GM19351 (cell line): Measurements from ENCODE around the gene C11orf97.
A peak's percentile ranks its signal among the peaks of the same experiment; 100 is the strongest.
"Not testable (repeated sequence)": the region's sequence is repeated elsewhere in the genome, so short reads cannot be mapped to it uniquely, and the experiment has no call there.

Source experiments
- ATAC-seq: cut with Tn5 transposase; IDR thresholded peaks from one replicate; pipeline ENCODE4 v1.9.1; 2021; ENCODE audit warnings: mild to moderate bottlenecking, moderate library complexity; ENCODE audit not compliant: unreplicated experiment

The C11orf97 gene, protein sequence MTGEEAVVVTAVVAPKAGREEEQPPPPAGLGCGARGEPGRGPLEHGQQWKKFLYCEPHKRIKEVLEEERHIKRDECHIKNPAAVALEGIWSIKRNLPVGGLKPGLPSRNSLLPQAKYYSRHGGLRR

DNA sequence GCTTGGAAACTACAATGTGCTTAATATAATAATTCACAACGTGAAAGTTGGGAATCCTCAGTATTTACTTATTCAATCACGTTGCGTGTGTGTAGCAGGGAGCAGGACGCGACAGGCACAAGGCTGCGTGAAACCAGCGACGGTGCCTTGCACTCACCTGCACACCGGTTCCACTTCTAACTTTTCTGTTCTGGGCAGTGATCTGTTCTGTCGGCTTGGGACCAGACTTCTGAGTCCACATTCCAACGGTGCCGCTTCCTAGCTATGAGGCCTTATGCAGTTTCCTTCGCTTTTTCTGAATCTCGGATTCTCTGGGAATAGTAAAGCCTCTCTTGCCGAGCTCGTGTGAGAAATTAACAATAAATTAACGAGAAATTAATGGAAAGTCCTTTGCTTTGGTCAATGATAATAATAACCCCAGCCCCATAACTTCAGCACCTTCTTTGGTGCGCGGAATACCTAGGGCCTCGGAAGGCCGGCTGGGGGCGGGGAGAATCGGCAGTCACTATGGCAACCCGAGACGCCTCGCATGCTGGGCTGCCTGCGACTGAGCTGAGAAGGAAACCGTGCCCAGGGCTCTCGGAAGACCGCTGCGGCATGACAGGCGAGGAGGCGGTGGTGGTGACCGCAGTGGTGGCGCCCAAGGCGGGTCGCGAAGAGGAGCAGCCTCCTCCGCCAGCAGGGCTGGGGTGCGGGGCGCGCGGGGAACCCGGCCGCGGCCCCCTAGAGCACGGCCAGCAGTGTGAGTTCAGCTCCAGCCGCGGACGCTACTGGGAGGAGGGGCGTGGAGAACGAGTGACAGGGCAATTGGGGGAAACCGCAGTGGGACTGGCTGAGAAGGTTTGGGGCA is at the start of gene C11orf97:
TSS of gene C11orf97 (plus strand) at position 530 of the 850 bp plus-strand sequence. CDS start at position 598, 68 bp downstream.
- peak; percentile 85 for ATAC-seq

DNA sequence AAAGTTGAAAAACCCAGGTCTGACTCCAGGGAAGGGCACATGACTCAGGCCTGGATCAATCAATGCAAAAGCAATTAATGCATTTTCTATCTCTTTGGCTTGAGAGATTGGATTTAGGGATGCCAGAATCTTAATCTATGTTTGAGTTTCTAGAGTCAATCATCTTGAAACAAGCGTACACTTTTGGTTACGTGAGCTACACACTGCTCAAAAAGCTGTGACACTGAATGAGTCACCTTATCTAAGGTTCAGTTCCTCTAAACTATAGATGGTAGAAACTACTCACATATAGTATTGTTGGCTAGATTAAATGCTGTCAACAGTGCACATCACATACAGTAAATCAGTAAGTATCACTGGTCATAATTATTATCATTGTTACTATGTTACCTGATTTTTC is 42.8 kb upstream of the C11orf97 start:
- peak; percentile 85 for ATAC-seq

DNA sequence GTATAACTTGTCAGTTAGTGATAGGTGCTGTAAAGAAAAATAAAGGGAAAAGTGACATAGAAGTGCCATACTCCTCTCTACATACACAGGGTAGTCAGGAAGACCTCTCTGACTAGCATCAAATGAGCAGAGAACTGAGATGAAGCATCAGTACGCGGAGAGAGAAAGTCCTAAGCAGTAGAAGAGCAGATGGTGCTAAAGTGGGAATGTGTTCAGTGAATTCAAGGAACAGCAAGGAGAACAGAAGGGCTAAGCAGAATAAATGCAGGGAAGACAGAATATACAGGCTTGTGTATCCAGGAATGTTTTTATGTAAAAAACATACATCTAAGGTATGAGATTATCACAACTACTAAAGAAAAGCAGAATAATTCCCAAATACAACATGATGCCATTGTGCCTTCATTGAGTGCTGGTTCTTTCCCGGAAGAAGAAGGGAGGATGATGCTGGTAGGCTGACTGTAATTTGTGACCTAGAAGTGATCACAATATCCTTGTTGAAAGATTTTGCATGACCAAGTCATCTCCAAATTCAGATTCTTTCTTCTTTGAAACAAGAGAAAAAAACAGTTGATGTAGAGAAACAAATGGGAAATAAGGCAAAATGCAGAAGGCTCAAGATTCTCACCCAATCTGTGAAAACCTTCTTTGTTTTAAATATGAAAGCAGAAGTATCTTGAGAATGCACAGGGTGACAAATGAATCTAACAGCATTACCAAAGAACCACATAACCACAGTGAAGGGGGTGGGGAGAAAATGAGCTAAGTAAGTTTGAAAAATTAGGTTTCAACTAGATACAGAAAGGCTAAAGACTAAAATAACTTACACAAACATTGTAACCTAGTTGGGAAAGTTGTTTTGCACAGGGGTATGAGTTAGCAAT is 39.1 kb upstream of the C11orf97 start:
- ATAC-seq, result peak; percentile 84

DNA sequence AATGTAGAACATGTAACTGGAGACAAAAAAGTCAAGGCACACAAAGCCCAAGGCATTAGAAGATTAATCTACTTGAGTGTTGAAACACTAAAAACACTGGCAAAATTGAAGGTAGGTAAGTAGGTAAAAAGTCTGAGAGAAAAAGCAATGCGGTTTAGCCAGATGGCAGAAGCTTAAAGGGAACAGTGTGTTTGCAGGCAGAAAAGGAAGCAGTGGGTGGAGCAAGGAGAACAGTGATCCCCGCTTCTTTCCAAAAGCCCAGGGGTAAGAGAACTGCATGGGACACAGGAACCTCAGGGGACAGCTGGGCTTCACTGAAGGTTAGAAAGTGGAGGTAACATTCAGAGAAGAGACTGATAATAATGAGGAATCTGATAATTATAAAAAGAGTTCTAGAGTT is 34.6 kb upstream of the C11orf97 start:
- ATAC-seq, result no peak

DNA sequence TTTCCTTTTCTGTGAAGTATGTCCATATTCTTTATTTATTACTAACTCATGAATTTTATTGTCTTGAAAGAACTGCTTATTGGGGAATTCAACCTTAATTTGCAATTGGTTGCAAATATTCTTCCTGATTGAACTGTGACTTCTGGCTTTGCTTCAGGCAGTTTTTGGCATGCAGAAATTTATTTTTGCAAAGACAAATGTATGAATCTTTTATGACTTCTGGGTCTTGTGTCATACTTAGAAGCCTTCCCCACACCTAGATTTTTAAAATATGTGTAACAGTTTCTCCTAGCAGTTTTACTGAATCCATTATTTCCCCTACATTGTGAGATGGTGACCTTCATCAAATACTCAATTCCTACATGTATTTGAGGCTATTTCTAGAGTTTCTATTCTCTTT is 30.9 kb upstream of the C11orf97 start:
- no peak for ATAC-seq

DNA sequence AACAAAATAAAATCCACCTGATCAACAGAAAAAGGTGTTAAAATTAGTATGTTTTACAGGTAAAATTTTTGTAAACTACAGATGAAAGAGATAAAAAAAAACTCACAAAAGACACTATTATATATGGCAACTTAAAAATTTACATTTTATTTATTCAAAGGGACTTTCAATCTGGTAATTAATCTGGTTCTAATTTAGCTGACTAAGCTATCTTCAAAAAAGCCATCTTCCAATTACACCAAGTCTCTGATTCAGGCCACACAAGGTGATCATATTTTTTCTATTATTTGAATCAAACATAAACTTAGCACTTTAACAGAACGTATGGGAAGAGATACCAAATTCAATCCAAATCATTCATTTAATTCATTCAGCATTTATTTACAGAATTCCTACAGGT is 26.2 kb upstream of the C11orf97 start:
- ATAC-seq, result no peak

DNA sequence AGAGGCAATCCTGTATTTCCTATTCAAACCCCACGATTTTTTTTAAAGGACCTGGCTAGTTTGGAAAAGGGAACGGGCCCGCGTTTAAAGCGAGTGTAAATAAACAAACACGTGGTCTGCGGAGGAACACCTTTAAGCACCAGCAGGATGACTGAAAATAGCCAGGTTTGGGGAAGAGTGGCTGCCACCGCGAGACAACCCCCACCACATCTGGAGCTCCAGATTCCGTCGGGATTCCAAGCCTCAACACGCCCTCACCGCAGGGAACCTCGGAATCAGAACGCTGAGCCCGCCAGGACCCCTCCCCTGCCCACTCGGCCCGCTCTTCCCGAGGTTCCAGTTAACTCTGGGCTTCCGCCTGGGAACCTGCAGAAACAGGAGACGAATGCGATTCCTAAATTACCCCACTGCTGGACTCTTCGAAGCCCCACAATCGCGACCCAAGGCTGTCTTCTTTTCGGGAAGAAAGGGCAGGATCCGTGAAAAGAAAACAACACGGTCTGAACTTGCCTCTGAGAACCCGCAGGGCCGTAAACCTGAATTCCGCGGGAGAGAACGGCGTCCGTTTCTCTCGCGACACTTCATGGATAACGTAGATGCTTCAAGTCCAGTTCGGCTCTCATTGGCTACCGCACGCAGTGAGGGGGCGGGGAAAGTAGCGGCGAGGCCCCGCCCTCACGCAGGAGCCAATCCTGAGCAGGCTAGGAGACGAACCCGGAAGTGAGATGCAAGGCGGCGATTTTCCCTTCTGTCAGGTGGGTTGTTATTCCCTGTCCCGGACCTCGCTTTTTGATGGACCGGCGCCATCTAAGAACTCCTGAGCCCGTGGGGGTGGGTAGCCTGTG is 18.8 kb upstream of the C11orf97 start, which contains the start of the genes ANKRD49 and MRE11:
TSS of gene ANKRD49 (plus strand) at position 704 of the 845 bp plus-strand sequence. CDS start 2,710 bp downstream, outside the sequence.
TSS of gene MRE11 (minus strand) at position 564 of the 845 bp plus-strand sequence. CDS start 1,043 bp downstream, outside the sequence.
- peak; percentile 99 for ATAC-seq

DNA sequence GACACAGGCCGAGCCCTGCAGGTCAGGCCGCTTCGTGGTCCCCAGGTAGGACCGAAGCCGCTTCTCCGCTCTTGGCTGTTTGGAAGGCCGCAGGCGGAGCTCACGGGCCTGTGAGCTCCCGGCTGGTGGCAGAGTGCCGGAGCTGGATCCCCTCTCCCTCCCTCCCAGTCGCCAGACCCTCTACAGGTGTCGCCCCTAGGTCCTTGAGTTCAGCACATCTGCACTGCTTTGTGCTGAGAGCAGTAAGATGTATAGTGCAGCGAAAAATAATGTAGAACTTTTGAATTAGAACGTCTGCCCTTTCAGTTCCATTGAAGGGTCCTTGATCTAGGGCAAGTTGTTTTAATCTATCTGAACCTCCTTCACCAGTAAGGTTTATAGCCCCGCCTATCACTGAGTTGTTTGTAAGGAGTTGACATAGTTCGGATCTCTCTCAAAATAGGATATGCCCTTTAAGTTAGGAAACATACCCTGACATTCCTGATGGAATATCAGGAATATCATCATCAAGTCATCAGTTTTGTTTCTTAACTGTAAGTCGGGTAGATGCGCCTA is 18.1 kb upstream of the C11orf97 start:
- ATAC-seq, result peak; percentile 56

DNA sequence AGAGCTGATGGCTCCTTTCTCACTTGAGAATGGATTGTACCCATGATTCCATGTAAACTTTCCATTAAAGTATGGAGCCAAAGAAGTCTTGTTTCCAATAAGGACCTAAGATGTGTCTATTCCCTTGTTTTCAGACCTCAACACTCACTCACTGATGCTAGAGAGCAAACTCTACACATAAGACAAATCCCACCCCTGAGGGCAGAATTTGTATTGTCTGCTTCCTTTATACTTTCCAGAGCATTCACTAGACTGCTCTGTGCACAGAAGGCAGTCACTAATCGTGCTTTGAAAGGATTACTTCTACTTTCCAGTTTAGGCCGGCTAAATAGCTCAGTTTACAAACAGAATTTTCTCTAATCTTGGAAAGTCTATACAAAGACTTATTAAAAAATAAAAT is 12.1 kb upstream of the C11orf97 start:
- no peak for ATAC-seq

DNA sequence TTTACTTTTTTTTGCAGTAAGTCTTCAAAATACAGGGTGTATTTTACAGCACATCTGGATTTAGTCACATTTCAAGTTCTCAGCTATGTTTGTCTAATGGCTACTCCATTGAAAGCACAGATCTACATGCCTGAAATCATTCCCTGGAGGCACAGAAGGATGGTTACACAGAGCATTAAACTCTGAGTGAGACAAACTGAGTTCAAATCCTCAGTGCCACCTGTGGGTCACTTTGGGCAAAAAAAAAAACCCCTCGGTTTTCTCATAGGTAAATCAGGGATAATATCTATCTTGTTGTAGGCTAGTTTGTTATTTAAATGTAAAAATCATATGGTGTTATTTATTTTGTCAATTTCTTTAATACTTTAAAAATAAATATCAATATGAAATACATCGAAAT is 10.7 kb upstream of the C11orf97 start:
- no peak for ATAC-seq

DNA sequence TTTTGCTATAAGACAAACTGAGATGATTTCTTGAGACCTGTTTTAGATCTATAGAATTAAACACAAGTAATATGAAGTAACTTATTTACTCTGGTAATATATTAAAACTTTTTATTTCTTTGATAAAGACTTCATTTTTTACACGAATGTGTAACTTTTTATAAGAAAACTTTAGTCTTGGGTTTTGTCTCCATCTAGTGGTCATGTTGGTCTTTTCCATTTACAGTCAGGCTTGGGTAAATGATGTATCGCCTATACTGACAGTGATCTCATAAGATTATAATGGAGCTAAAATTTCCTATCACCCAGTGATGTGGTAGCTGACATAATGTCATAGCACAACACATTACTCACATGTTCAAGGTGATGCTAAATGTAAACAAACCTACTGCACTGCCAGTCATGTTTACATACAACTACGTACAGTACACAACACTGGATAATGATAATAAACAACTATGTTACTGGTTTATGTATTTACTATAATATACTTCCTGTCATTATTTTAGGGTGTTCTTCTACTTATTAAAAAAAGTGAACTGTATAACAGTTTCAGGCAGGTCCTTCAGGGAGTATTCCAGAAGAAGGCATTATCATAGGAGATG is 7.5 kb upstream of the C11orf97 start:
- no peak for ATAC-seq

DNA sequence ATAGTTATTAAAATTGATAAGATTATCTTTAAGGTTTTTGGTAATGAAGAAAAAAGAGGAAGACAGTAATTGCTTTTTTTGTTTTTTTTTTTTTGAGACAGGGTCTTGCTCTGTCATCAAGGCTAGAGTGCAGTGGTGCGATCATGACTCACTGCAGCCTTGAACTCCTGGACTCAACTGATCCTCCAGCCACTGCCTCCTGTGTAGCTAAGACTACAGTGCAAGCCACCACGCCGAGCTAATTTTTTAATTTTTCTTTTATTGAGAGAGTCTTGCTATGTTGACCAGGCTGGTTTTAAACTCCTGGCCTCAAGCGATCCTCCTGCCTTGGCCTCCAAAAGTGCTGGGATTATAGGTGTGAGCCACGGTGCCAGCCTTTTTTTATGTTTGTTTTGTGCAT is 5.7 kb upstream of the C11orf97 start:
- ATAC-seq, result not testable (repeated sequence)

DNA sequence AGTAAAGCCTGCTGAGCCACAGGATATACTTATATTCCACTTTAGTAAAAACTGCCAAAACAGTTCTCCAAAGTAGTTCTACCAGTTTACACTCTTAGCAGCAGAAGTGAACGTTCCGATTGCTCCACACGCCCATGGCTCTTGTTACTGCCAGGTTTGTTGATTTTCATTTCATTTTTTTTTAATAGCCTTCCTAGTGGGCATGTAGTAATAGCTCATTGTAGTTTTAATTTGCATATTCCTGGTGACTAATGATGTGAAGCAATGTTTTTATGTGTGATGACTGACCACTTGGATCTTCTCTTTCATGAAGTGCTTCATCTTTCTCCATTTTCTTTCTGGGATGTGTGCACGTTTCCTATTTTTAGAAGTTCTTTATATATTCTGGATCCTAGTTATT is 4.8 kb upstream of the C11orf97 start:
- ATAC-seq, result no peak

DNA sequence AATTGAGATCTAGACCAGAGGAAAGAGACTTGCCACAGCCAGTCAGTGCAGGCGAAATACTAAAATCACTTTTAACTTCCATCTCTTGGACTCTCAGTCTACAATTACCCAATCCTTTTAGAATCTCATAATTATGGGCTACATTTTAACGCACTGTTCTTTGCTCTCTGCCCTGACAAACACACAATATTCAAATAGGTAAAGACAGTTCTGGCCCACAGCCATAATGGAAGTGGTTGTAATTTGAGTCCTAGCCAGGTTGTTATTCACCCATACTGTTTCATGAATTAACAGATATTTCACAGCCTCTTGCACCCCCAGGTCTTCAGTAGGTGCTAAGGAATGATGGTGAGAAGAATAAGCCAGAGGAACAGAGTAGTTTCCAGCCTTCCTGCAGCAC is 830 bp downstream of the C11orf97 start:
- ATAC-seq, result no peak

DNA sequence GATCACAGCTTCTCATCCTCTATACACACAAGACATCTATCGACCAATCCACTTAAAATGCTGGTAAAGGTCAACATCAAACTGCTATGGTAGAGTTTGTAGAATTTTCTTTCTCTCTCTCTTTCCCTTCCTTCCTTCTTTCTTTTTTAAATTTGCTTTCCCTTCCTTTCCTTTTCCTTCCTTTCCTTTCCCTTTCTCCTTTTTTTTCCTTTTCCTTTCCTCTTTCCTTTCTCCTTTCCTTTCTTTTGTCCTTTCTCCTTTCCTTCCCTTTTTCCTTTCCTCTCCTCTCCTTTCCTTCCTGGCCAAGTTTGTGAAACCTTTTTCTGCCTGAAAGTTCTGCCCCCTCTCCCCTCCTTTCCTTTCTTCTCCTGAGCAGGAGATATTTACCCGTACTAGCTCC is 3.1 kb downstream of the C11orf97 start:
- ATAC-seq, result no peak

DNA sequence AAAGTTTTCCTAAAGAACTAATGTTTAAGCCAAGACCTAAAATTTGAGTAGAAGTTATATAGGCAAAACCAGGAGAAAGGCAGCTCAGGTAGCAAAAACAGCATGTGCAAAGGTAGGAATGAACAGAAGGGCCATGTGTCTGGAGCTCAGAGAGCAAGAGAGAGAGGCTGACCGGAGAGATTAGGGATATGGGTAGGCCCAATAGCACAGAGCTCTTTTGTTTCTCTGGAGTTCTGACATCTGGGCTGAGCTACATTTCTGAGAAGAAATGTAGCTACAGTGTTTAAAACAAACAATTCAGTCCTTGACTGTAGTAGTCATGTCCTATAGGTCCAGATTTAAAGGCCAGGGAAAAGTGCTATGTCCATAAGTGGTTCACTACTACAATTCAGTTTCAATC is 4.5 kb downstream of the C11orf97 start:
- no peak for ATAC-seq

DNA sequence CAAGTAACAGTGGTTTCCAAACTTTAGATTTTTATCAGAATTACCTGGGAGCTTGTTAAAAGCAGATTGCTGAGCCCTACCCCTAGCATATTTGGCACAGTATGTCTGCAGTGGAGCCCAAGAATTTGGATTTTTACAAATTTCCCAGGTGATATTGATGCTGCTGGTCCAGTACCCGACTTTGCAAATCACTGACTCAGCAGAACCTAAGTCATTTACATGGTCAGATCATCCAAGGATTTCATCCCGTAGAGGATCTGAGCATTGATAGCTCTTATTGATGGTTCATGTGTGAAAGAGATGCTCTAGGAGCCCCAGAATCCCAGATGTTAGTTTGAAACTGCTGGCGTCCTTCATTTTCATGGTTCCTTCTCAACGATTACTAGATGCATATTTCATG is 6.0 kb downstream of the C11orf97 start:
- no peak for ATAC-seq

DNA sequence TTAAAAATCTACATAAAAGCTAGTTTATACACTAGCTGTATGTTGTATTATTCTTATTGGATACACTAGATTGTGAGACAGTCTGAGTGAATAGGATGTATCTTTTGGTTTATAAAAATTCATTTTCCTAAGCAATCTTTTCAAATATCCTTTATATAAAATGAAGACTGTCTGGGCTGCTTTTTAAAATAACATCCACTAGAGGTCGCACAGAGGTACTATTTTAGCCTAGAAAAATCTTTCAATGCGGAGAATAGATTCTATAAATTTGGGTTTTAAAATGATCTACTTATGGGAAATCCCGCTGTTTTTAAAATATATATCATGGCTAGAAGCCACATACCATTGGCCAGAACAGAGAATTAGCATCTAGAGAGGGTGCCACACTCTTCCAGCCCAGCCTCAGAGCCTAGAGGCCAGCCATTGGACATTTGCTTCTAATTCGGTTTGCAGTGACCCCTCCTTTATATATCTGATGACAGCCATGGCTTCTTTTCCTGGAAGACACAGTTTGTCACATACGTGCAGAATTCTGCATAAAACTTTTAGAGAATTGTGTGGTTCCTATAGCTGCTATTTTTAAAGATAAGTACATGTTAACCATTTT is 7.3 kb downstream of the C11orf97 start:
- peak; percentile 61 for ATAC-seq

DNA sequence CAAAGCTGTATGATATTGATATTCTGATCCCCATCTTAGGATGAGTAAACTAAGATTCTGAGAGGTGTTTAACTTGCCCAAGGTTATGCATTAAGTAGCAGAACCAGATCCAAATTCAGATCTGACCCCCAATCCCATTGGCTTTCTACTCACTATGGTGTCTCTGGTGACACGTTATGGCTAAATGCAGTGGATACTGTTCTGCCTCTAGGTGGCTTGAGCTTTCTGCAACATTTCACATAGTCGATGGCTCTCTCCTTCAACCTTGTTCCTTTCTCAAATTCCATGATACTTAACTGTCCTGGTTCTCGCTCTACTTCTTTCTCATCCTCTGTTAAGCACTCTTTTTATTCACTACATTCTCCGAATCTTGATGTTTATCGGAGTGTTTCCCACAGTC is 9.4 kb downstream of the C11orf97 start:
- no peak for ATAC-seq
